GM21367 (cell line): ENCODE results near the gene EHMT1.

Experiments
- ATAC-seq: cut with Tn5 transposase; IDR thresholded peaks from one replicate; pipeline ENCODE4 v1.9.1; 2021; ENCODE audit not compliant: unreplicated experiment

The EHMT1 gene

GRCh38 chr9:137690930-137691645 lies 72.3 kb downstream of the EHMT1 start:
- no peak for ATAC-seq

DNA sequence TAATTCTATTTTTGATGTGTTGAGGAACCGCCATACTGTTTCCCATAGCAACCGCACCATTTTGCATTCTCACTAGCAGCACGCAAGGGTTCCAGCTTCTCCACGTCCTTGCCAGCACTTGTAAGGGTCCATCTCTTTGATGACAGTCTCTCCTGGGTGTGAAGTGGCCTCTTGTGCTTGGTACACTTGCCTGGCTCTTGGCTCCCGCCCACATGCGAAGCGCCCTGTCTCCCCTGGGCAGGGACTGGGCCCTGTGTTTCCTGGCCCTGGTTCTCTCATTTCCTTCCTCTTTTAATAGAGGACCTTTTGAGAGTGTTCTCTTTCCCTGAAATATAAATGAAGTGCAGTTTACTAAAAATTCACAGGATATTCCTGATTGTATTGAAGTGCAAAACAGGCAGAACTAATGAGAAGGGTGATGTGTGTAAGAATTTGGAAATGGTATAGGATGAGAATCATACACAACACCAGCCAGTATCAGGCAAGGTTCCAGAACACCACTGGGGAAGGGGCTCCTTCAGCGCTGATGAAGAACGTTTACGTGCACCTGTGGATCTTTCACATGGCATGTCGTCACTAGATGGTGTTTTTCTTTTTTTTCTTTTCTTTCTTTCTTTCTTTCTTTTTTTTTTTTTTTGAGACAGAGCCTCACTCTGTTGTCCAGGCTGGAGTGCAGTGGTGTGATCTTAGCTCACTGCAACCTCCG lies 73.0 kb downstream of the EHMT1 start:
- ATAC-seq: no peak

GRCh38 chr9:137694236-137694959 lies 75.6 kb downstream of the EHMT1 start:
- no peak for ATAC-seq

DNA sequence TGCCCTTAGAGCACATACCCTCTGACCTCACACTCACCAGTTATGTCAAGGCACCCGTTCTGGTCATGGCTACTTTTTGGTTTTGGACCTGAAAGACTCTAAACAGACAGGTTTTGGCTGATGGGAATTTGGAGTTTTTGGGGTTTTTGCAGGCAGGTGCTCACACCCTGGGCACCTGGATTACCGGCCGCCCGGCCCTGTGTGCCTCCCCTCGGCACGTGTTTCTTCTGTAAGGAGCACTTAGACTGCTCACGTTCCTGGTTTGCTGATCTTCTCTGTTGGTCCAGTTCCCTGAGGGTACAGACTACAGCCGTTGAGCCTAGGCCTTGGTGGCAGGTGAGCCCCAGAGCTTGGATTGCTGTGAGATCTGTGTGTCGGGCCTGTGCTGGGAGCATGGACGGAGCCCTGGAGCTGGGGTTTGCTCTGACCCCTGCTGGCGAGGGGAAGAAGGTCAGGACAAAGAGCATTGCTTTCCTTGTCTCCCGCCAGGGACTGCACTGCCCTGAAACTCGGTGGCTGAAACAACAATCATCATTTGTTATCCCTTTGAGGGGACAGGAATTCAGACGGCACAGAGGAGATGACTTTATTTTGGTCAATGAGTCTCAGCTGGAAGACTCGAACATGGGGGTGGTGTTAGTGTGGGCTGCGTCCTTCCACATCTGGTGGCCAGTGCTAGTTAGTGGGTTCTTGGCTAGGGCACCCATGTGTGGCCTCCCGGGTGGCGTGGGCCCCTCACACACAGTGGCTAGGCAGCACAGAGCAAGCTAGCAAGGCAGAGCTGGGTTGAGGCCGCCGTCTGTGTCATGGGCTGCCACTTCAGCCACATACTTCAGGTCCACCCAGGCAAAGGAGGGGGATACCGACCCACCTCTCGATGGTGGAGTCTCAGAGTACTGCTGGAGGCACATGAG lies 76.4 kb downstream of the EHMT1 start:
- ATAC-seq: no peak

- no peak for ATAC-seq
Observed at GRCh38 chr9:137696136-137696925, 77.5 kb downstream of the EHMT1 start.

DNA sequence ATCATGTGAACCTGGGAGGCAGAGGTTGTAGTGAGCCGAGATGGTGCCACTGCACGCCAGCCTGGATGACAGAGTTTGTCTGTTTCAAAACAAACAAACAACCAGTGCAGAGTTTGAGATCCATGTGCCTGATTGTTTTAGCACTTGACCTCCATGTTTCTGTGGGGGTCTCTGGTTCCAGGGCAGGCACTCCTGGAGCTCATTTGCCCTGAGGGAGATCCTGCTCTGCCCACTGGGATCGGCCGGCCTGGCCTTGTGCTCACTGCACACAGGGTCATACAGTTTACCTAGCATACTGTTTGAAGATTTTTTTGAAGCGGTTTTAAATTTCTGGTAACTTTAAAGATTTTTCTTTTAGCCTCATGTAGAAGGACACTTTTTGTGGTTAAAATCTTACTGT lies 78.4 kb downstream of the EHMT1 start:
- ATAC-seq: no peak

DNA sequence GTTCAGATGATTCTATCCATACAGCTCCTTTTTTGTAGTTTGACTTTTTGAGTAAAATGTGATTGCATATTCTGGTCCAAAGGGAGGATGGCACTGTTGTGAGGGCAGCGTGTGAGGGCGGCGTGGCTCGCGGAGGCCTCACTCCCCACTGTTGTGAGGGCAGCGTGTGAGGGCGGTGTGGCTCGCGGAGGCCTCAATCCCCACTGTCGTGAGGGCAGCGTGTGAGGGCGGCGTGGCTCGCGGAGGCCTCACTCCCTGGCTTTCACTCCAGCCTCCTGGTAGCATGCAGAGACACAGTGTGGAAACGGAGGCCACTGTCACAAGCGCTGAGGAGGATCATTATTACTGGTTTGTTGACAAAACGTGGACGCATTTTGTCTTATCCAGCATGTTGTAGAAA lies 79.0 kb downstream of the EHMT1 start:
- ATAC-seq: no peak

- no peak for ATAC-seq
Observed at GRCh38 chr9:137700911-137701310, 82.1 kb downstream of the EHMT1 start.

DNA sequence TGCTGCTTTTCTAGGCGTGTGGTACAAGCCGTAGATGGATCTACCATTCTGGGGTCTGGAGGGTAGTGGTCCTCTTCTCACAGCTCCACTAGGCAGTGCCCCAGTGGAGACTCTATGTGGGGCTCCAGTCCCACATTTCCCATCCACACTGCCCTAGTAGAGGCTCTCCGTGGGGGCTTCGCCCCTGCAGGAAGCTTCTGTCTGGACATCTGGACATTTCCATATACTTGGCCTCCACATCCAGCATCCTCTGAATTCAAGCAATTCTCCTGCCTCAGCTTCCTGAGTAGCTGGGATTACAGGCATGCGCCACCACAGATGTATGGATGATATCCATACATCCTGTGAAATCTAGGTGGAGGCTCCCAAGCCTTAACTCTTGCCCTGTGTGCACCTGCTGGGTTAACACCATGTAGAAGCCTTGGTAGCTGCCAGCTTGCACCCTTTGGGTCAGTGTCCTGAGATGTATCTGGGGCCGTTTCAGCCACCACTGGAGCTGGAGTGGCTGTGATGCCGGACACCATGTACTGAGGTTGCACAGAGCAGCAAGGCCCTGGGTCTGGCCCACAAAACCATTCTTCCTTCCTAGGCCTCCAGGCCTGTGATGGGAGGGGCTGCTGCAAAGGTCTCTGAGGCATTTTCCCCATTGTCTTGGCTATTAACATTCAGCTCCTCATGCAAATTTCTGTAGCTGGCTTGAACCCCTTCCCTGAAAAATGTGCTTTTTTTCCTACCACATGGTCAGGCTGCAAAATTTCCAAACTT lies 84.0 kb downstream of the EHMT1 start:
- no peak for ATAC-seq

- ATAC-seq: no peak
Observed at GRCh38 chr9:137703842-137704508, 85.2 kb downstream of the EHMT1 start.

GRCh38 chr9:137705443-137705863 lies 86.6 kb downstream of the EHMT1 start:
- peak; percentile 75 for ATAC-seq

DNA sequence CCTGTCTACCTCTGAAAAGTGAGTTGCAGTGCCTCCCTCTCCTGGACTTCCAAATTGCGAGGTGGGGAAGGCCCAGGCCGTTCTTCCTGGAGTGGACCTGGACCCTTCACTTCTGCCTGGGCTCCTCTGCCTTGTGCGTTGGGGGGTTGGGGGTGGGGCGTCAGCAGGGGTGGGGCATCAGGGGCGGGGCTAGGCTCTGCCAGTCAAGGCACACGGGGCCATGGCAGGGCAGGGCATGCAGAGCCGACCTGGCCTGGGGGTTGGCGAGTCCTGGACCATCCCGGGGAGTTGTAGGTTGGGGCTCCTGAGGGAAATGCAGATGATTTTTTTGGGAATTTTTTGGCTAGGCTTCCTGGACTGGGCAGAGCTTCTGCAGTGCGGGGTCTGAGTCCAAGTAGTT lies 87.1 kb downstream of the EHMT1 start:
- ATAC-seq: no peak

GRCh38 chr9:137707361-137707760 lies 88.6 kb downstream of the EHMT1 start:
- ATAC-seq: no peak

DNA sequence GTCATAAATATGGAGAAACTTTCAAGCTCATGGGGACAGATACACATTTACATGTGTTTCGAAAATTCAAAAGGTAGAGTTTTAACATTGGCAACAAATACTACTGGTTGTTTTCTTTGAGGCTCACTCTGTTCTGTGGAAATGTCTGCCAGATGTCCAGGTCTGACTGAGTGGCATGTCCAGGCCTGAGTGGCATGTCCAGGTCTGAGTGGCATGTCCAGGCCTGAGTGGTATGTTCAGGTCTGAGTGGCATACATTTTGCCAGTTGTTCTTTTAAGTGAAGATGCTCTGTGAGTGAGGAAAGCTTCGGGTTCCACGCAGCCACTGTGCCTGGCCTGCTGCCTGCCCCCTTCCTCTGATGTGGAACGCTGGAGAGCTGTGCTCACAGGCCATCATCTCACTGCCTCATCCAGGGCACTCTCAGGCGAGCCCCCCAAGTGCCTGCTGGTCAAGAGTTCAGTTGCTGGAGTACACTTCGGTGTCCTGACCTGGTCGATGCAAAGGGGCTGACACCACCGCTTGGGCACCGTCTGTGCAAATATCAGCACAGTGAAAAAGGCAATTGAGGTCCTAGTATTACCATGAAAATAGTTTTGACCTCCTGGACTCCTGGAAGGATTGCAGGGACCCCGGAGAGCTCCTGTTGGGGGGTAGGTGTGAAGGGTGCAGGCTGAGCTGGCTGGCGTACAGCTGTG lies 89.9 kb downstream of the EHMT1 start:
- ATAC-seq: no peak

DNA sequence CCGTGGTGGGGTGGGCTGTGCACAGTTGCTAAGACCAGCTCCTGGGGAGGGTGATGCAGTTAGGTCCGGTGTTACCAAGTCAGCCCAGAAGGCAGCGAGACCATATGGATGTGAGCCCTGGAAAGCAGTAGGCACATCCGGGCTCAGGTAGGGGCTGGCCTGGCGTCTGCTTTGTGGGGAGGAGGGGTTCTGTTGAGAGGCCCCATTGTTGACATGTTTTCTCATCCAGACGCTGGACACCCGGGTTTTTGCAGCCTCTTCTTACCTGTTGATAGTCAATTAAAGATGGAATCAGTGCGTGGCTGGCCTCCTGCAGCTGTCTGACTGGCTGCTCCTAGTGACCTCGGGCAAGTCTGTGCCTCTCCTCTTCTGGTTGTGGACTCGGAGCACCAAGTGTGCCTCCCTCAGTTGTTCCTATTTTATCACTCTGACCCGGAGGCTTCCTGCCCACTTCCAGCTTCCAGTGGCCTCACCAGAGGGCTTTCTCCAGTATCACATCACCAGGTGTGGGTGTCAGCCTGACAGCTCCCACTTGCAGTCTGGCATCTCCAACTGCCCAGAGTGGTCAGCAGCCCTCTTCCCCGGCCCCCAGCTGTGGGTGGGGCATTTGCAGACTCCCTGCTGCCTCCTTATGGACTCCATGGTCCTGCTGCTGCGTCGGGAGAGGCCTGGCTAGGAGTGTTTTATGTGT lies 90.8 kb downstream of the EHMT1 start:
- ATAC-seq: no peak

DNA sequence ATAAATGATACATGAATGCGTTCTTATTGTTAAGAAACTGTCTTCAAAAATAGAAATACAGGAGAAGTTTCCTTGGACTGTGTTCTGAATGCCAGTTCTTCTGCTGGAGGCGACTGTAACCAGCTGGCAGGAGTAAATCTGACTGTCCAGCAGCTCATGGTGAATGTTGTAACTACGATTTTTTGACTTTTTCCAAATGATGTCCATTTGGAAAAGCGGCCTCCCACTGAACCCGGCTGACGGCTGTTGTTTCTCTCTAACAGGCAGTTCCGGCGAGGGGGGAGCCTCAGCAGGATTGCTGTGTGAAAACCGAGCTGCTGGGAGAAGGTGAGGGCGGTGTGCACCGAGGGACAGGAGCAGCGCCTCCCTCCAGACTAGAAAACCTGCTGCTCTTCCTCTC lies 91.9 kb downstream of the EHMT1 start:
- no peak for ATAC-seq

- no peak for ATAC-seq
Observed at GRCh38 chr9:137711678-137712105, 92.9 kb downstream of the EHMT1 start.

DNA sequence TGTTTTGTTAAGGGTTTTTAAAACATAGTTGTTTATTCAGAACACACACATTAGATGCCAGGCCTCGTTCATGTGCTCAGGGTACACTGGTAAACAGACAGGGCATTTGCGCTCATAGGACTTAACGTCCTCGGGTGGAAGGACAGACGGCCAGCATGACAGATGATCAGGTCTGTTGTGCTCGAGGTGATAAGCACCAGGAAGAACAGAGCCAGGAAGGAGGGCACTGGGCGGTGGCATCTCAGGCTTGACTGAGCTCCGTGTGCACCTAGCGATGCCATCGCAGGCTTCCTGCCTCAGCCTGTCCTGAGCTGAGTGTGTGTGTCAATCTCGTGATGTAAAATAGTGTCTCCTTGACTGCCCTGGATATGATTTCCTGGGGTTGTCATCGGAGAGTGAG lies 96.5 kb downstream of the EHMT1 start:
- no peak for ATAC-seq
